HG02970 (cell line): Measurements from ENCODE around the gene TLR7.

Experiments
- ATAC-seq: cut with Tn5 transposase; IDR thresholded peaks from one replicate; pipeline ENCODE4 v1.9.1; 2021; ENCODE audit warnings: mild to moderate bottlenecking, moderate library complexity, moderate number of reproducible peaks; ENCODE audit not compliant: unreplicated experiment, low FRiP score

TLR7 gene

DNA sequence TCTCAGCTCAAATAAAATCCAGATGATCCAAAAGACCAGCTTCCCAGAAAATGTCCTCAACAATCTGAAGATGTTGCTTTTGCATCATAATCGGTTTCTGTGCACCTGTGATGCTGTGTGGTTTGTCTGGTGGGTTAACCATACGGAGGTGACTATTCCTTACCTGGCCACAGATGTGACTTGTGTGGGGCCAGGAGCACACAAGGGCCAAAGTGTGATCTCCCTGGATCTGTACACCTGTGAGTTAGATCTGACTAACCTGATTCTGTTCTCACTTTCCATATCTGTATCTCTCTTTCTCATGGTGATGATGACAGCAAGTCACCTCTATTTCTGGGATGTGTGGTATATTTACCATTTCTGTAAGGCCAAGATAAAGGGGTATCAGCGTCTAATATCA is 20.9 kb downstream of the TLR7 start:
- no peak for ATAC-seq

DNA sequence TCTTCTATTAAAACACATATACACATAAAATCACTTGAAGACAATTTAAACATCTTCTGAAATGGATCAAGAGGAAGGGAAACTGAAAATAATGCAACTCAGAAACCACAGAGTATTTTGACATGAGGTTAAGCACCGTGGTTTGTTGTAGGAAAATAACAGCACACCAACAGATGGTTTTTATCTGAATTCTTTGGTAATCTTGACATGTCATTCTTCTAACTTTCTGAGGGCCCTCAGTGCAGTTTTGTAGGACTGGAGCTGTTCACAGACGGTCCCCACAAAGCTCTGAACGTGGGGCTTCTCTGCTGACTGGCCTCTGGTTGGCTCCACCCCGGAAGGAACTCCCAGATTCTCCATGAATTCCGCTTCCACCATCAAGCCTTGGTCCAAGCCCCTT is 23.6 kb downstream of the TLR7 start:
- no peak for ATAC-seq

DNA sequence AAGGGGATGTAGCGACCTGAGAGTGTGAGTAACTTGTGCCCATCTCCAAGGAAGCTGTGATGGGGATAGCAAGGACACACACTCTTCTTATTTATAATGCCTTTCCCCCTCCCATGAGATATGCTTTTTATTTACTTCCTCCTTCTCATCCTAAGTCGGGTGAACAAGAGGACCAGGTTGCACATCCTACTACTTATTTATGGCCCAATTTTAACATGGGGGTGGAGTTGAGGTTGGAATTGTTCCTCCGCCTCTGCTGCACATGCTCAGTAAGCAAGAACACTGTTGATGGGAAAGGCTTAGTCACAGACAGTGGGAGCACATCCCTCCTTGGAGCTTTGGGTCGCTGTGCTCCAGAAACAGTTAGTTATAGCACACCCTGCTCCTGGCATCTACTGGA is 24.3 kb downstream of the TLR7 start:
- no peak for ATAC-seq

DNA sequence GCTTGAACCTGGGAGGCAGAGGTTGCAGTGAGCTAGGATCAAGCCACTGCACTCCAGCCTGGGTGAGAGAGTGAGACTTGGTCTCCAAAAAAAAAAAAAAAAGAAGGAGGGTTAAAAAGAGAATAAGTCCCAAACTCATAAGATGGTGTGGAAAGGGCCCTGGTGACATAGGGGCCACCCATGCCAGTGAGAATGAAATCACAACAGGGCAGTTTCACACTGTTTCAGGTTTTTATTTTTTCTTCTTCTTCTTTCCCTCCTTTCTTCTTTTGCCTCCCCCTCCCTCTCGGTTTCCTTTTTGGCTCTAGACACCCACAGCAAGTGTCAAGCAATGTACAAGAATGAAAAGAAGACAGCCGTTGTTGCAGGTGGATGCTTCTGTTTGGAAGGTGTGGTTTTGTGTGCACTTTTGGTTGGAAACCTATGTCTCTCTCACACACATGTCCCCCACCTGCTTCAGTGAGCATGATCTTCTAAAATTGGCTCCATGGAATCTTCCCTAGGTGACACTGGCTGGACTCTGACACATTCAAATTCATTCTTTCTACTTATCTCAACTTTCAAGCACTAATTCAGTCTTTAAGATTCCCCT is 25.1 kb downstream of the TLR7 start:
- ATAC-seq = no peak

DNA sequence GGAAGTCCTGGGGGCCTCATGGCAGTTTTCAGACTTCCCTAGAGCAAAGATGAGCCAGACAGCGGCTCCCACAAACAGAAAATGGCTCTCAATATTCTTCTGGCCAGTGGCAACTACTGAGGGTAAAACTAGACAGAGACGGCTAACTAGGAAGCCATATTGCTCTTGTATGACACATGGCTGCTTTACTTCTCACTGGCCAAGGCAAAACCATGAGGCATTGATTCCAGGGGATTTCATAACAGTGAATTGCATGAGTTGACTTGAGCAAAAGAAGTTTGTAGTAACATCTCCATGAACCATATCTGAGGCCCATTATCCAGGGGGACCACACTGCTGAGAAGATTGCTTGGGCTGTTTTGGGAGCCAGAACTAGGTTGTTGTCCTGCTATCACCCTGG is 25.8 kb downstream of the TLR7 start:
- ATAC-seq = no peak

DNA sequence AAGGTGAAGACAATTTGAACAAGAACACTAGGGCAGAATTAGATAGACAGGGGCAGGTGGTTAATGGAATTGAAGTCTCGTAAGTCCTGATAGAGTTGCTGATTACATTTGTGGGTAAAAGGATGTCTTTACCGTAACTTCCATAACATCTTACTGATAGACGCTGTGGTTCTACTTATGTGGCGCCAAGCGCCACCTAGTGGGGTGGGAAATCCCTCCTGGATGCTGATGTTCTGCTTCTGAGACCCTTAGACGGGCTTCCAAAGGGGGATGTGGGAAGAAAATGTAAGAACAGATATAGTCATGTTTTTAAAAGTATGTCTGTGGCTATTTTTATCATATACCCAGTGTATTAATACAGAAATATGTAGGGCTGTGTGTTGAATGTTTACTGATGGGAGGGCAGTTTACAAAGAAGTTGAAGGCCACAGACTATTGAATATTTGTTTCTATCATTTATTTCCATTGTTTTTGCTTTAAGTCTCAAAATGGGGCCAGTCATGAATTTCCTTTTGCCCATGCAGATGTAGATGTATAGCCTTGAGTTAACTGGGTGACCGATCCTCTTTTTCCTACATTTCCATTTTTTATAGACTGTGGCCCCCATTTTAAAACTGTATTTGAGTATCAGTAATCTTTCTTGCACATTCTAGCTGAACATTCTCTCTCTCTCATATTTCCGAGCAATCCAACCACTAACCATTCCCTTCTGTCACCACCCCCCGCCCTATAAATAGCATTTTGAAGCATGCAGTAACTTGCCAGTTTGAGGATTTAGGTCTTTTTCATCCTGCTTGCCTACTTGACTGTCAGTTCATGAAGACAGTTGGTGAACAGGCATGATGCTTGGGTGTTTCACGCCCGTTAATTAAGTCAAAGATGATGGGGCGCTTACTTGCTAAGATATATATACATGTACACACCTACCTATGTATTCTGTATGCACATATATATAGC is 27.5 kb downstream of the TLR7 start:
- ATAC-seq = no peak

DNA sequence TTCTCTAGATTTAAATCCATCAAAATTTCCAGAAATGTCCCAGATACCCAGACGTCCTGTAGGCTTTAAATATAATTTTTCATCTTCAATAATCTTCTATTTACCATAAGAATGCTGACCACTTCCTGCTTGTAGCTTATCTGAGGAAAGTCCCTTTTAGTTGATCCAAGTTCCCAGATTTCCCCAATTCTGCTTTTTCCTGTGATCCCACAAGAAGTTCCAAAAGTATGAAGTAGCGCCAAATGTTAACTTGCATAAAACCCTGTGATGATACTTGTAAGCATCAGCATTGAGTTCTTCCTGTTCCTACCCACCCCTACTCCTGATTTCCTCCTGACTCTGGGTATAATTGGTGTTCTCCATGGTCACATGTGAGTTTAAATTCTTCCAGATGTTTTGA is 29.0 kb downstream of the TLR7 start:
- no peak for ATAC-seq

DNA sequence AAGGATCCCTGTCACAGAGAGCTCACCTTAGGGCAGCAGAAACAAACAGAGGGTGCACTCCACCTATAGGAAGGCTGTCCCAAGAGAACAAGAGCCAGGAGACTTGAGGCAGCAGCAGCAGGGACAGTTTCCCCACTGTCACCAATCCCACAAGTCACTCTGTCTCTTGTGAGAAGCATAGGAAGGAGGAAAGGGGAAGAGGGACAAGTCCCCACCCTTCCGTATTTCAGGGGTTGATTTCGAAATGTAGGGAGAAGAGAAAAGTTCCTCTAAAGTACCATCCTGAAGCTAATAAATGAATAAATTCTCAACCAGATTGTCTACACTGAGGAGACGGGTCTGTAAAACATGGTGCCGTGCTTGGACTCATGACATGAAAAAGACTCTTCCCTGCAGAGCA is 30.1 kb downstream of the TLR7 start:
- no peak for ATAC-seq

DNA sequence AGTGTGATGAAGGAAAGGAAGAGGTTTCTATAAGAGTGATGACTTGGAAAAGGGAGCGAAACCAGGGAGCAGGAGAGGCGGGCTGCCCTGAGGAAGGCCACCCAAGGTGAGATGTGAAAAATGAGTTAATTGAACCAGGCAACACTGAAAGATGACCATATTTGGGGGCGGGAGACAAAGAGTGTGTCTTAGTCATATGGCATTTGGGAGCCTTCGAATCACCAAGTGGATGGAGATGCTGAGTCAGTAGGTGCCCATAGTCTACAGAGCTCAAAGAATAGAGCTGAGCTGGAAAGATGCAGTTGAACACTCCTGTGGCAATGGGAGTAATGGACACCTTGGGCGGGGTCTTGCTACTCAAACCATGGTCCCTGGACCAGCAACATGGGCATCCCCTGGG is 31.2 kb downstream of the TLR7 start:
- ATAC-seq = no peak

DNA sequence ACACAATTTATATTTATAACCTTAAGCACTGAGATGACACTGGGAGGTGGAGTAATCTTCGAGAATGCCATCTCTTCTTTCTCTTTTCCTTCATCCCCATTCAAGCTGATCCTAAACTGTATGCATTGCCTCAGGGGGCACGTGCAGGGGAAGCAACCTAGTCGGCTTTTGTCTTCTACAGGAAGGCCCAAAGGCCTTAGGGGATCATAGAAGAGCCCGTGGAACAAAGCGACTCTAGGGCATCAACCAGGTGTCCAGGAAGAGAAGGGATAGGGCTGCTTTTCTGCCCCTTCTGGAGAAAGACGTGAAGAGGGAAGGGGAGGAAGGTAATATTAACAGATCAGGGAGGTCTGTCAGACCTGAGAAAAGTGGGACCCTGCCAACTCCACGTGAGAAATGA is 32.6 kb downstream of the TLR7 start:
- no peak for ATAC-seq

DNA sequence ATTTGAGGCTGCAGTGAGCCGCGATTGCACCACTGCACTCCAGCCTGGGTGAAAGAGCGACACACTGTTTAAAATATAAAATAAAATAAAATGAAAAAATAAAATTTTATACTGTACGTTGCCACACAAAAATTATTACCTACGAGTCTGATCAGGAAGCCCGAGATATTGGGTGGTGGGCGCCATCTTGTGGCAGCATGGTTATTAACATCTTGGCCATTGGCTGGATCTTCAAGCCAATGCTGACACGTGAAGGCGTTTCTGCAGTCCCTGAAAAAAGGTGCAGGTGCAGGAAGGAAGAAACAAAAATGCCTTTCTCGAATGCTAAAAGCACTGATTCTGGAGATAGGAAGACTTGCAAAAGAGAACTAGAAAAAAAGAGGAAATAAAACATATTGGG is 34.6 kb downstream of the TLR7 start:
- ATAC-seq = no peak

DNA sequence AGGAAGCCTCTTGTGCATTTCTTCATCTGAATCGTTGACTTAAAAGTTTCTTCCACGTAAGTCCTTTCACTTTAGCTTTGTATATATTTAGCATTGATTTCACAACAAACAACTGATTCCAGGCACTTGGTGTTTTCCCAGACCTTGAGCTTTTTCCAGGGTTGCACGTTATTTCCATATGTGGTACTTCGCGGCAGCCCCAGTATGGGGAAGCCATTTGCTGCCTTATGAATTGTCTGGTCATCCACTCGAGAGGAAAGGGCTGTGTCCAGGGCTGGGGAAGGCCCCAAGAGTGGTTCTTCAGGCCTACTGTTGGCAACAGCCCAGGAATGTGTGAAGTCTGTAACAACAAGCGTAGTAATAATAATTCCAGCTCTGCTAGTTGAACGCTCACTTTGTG is 36.8 kb downstream of the TLR7 start:
- ATAC-seq = no peak

DNA sequence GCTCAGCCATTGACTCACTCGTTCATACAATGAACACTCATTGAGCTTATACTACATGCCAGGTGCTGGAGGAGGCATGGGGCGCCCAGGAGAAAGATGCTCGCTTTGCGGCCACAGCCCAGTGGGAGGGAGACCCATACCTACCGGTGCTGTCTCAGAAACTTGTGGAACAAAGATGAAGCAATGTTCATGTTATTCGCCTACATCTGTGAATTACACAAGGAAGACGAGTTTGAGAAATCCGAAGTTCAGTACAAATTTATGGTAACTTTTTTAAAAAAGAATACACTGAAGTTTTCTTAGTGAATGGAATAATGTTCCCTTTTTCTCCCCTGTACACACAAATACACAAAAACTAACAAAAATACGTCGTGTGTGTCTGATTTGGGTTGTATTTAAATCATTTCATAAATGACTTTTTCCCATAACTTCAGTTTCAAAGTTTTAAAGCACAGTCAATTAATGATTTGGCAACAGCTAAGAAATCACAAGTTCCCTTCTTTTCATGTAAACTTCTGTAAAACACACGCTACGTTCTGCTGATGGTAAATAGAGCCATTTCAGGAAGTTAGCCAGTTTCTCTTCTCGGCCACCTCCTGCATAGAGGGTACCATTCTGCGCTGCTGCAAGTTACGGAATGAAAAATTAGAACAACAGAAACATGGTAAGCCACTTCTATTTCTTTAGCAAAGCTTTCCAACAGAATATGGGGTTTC is 39.3 kb downstream of the TLR7 start, which contains the start of gene TLR8:
Gene TLR8 (plus strand): TSS at position 575 of the 716 bp plus-strand sequence. CDS start 87 bp downstream, at position 662.
- no peak for ATAC-seq

DNA sequence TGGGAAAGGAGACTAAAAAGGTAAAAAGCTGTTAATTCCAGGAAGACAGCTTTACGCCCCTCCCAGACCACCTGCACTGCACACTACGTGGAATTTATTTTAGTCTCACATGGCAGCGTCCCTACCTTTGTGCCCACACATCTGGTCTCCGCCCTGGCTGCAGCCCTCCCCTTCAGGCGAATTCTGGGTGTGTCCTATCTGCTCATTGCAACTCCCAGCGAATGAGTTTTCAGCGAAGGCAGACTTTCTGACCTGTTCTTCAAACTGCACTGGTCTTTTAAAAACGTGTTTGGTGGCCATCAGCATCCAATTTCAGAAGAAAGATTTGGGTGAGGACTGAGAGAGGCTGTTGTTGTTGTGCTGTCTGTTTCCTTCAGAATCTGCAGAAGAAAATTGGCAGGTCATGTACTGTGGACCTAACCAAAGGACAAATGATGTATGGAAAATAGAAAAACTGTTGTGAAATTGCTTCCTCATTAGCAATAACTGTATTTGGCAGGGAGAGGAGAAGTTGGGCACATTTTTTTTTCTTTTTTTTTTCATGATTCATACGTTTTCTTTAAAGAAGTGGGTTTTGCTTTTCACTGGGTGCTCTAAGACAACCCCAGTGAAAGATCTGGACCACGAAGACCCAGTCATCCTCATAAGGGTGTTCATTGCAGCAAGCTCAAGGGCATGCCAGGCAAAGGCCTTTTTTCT is 43.7 kb downstream of the TLR7 start:
- ATAC-seq = no peak

DNA sequence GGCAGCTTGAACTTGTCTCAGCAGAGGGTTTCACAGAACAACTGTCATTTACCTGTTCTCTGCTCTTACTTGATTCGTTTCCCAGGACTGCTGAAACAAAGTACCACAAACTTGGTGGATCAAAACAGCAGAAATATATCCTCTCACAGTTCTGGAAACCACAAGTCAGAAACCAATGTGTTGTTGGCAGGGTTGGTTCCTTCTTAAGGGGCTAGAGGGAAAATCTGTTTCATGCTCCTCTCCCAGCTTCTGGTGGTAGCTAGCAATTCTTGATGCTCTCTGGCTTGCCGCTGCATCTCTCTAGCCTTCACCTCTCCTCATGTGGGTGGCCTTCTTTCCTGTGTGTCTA is 44.2 kb downstream of the TLR7 start:
- ATAC-seq = no peak

DNA sequence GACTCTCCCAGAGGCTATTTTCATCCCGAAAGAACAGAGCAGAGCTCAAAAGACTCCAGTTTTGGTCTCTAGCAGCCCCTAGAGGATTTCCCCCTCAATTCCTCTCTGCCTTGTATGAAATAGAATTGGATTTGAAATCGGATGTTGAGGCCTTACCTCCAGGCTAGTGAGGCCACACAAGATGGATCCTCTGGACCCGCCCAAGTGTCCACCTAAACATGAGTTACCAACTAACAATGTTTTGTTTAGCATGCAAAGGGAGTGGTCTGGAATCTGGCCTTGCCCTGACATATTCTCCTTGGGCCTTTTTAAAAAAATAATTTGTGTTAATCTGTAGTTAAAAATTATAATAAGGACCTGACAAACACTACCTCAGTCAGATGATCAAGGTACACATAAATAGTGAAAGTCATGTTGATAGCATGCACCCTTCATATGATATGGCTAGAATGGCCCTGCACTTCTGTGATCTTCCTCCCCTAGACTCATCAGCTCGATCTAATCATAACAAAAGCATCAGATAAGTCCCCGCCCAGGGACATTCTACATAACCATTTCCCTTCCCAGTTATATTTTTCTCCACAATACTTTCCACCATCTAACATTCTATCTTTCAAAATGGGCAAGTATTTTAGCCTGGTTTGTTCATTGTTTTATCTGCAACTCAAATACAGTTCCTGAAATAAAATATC is 46.1 kb downstream of the TLR7 start:
- no peak for ATAC-seq

DNA sequence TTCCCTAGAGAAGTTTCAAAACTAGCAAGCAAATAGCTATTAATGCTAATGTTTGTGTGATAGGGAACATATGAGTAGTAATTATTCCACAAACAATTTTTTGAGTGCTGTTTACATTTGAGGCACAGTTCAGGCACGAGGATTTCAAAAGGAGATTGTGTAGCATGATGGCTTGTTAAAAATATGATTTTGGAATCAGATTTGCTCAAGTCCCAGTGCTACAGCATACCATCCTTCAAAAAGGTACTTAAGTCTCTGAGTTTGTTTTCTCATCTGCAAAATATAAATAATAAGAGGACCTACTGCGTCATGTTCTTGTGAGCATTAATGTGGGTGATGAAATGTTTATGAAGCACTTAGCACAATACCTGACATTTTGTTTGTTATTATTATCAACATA is 50.9 kb downstream of the TLR7 start:
- no peak for ATAC-seq

DNA sequence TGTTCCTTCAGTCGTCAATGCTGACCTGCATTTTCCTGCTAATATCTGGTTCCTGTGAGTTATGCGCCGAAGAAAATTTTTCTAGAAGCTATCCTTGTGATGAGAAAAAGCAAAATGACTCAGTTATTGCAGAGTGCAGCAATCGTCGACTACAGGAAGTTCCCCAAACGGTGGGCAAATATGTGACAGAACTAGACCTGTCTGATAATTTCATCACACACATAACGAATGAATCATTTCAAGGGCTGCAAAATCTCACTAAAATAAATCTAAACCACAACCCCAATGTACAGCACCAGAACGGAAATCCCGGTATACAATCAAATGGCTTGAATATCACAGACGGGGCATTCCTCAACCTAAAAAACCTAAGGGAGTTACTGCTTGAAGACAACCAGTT is 52.2 kb downstream of the TLR7 start:
- ATAC-seq = no peak

DNA sequence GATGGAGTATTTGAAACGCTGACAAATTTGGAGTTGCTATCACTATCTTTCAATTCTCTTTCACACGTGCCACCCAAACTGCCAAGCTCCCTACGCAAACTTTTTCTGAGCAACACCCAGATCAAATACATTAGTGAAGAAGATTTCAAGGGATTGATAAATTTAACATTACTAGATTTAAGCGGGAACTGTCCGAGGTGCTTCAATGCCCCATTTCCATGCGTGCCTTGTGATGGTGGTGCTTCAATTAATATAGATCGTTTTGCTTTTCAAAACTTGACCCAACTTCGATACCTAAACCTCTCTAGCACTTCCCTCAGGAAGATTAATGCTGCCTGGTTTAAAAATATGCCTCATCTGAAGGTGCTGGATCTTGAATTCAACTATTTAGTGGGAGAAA is 52.7 kb downstream of the TLR7 start:
- no peak for ATAC-seq

DNA sequence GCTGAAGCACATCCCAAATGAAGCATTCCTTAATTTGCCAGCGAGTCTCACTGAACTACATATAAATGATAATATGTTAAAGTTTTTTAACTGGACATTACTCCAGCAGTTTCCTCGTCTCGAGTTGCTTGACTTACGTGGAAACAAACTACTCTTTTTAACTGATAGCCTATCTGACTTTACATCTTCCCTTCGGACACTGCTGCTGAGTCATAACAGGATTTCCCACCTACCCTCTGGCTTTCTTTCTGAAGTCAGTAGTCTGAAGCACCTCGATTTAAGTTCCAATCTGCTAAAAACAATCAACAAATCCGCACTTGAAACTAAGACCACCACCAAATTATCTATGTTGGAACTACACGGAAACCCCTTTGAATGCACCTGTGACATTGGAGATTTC is 54.1 kb downstream of the TLR7 start:
- ATAC-seq = no peak
